HFF-Myc (cell line): ENCODE results near the gene SHKBP1.
"Not testable (repeated sequence)": the region's sequence is repeated elsewhere in the genome, so short reads cannot be mapped to it uniquely, and the experiment has no call there.

Experiments used
- DNase-seq: peaks from one replicate; pipeline ENCODE4 v3.0.0-alpha.2; 2011; ENCODE audit warnings: low read depth; ENCODE audit errors: extremely low read depth
- H3K4me3 ChIP-seq: replicated peaks from 2 replicates; pipeline ENCODE4 v1.5.1; 2011; ENCODE audit warnings: low read depth, mild to moderate bottlenecking, control low read depth, low read length
- CTCF ChIP-seq: IDR thresholded peaks from 2 replicates; pipeline ENCODE4 v1.5.1; 2012; ENCODE audit warnings: mild to moderate bottlenecking, low read depth, low read length, control low read depth; ENCODE audit errors: missing control alignments

The SHKBP1 gene

GRCh38 chr19:40590464-40591265 lies 14.0 kb downstream of the SHKBP1 start:
- no peak overlapping the region for H3K4me3 ChIP-seq
- no peak for TF ChIP-seq CTCF
- DNase-seq: no peak

- not testable (repeated sequence) for H3K4me3 ChIP-seq, DNase-seq
Observed at GRCh38 chr19:40591724-40592123, 15.1 kb downstream of the SHKBP1 start.

- no peak overlapping the region for H3K4me3 ChIP-seq
- TF ChIP-seq CTCF: no peak
- no peak for DNase-seq
Observed at GRCh38 chr19:40592170-40592569, 15.5 kb downstream of the SHKBP1 start.

- TF ChIP-seq CTCF: no peak
- no peak overlapping the region for H3K4me3 ChIP-seq
- no peak for DNase-seq
Observed at GRCh38 chr19:40594255-40594654, 17.6 kb downstream of the SHKBP1 start.

- no peak for TF ChIP-seq CTCF
- no peak overlapping the region for H3K4me3 ChIP-seq
- DNase-seq: no peak
Observed at GRCh38 chr19:40594657-40595091, 18.0 kb downstream of the SHKBP1 start.

GRCh38 chr19:40596608-40597328 lies 20.1 kb downstream of the SHKBP1 start:
- DNase-seq: no peak
- TF ChIP-seq CTCF: no peak
- peak overlapping the region; percentile 55 for H3K4me3 ChIP-seq

GRCh38 chr19:40597329-40597838 lies 20.7 kb downstream of the SHKBP1 start:
- H3K4me3 ChIP-seq: peak overlapping the region; percentile 55
- no peak for DNase-seq
- no peak for TF ChIP-seq CTCF
